ENCODE measurements around the gene PRLR.

- TF ChIP-seq, protein P1, sequence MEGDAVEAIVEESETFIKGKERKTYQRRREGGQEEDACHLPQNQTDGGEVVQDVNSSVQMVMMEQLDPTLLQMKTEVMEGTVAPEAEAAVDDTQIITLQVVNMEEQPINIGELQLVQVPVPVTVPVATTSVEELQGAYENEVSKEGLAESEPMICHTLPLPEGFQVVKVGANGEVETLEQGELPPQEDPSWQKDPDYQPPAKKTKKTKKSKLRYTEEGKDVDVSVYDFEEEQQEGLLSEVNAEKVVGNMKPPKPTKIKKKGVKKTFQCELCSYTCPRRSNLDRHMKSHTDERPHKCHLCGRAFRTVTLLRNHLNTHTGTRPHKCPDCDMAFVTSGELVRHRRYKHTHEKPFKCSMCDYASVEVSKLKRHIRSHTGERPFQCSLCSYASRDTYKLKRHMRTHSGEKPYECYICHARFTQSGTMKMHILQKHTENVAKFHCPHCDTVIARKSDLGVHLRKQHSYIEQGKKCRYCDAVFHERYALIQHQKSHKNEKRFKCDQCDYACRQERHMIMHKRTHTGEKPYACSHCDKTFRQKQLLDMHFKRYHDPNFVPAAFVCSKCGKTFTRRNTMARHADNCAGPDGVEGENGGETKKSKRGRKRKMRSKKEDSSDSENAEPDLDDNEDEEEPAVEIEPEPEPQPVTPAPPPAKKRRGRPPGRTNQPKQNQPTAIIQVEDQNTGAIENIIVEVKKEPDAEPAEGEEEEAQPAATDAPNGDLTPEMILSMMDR (conservative IDR thresholded peaks at IDR 0.05) = no peak
- no peak for TF ChIP-seq ZFX (IDR thresholded peaks at IDR 0.05)
These were observed 38.7 kb upstream of the PRLR start for GRCh38 chr5:35269006-35269405.

All from C4-2B (cell line).